GM12875 (cell line): Measurements from ENCODE around the gene OTX2.

ENCODE experiments used
- H3K4me3 ChIP-seq: one replicate; pipeline ENCODE4 v1.5.1; 2011; ENCODE audit warnings: low read depth, low read length, control low read depth
- CTCF ChIP-seq: IDR thresholded peaks from 2 replicates; pipeline ENCODE4 v1.5.1; 2011; ENCODE audit warnings: low read depth, mild to moderate bottlenecking, control low read depth, inconsistent platforms, low read length, moderate library complexity, borderline replicate concordance; ENCODE audit not compliant: insufficient read depth

Gene OTX2

GRCh38 chr14:56794557-56795283, 15.6 kb downstream of the OTX2 start:
- no peak overlapping the region for H3K4me3 ChIP-seq
- no peak for TF ChIP-seq CTCF

- TF ChIP-seq CTCF: no peak
- no peak overlapping the region for H3K4me3 ChIP-seq
Observed at GRCh38 chr14:56794088-56794556, 16.2 kb downstream of the OTX2 start.

GRCh38 chr14:56789955-56790354, 20.3 kb downstream of the OTX2 start:
- H3K4me3 ChIP-seq: no peak overlapping the region
- TF ChIP-seq CTCF: no peak

GRCh38 chr14:56787530-56787929, 22.7 kb downstream of the OTX2 start:
- no peak overlapping the region for H3K4me3 ChIP-seq
- no peak for TF ChIP-seq CTCF

- TF ChIP-seq CTCF: no peak
- no peak overlapping the region for H3K4me3 ChIP-seq
Observed at GRCh38 chr14:56782711-56783110, 27.6 kb downstream of the OTX2 start.

GRCh38 chr14:56774503-56774902, 35.8 kb downstream of the OTX2 start:
- no peak overlapping the region for H3K4me3 ChIP-seq
- no peak for TF ChIP-seq CTCF

- TF ChIP-seq CTCF: no peak
Observed at GRCh38 chr14:56770512-56770911, 39.8 kb downstream of the OTX2 start.

More at GRCh38 chr14:56770512-56770911, 39.8 kb downstream of the OTX2 start:
- H3K4me3 ChIP-seq: no peak overlapping the region
